HepG2 (cell line): ENCODE results near the gene CNOT2. TPM values are rescaled to one million over a fixed set of nuclear protein-coding genes. Genes with fewer than 3 reads are reported as not detected.

Experiments used
- ATAC-seq: fragments of 200-7000 bp; cut with Tn5 transposase; 3 replicates; pipeline ENCODE4 v1.9.1; 2020; ENCODE audit warnings: mild to moderate bottlenecking, moderate library complexity
- BruUV-seq: library from RNA; stranded (reverse); fragments of 400-500 nt; replicated peaks from 2 replicates; lab custom pipeline; 2021; lab: Mats Ljungman, UMichigan
- CTCF ChIA-PET: fragments of 300-600 bp; formaldehyde crosslinking; extraction: SDS; loops from one replicate; lab custom pipeline; 2021; ENCODE audit warnings: low total read pairs, inconsistent platforms, low intra/inter-chr PET ratio; lab: Yijun Ruan, JAX
- POLR2A ChIA-PET: fragments of 350-600 bp; sonication (Branson Sonifier 250); formaldehyde crosslinking; loops from one replicate; lab custom pipeline; 2020; ENCODE audit warnings: antibody characterized with exemption, inconsistent platforms; lab: Yijun Ruan, JAX
- DNase-seq: peaks from one replicate; pipeline ENCODE4 v3.0.0-alpha.2; 2015; ENCODE audit warnings: low spot score
- FAIRE-seq: peaks from 3 replicates; lab custom pipeline; 2011; peaks lifted over from hg19 to GRCh38; lab: Jason Lieb, UNC
- H2AFZ ChIP-seq: one replicate; pipeline ENCODE4 v1.6.1; 2011; ENCODE audit warnings: low read length, inconsistent platforms
- H3K27ac ChIP-seq: fragments of 300-600 bp; 3 replicates; pipeline ENCODE4 v1.8.0; 2011; ENCODE audit warnings: mixed run types, mild to moderate bottlenecking, mixed read lengths, low read length, inconsistent platforms; ENCODE audit not compliant: insufficient read depth; ENCODE audit errors: extremely low read length
- H3K27me3 ChIP-seq, 2 experiments: fragments of 200-600 bp in 1 of 2; 2 replicates in 1 of 2; 3 replicates in 1 of 2; pipeline versions ENCODE4 v1.6.0 to v1.8.0; 2011; ENCODE audit warnings: low read length in 2 of 2, mild to moderate bottlenecking in 2 of 2, moderate library complexity in 2 of 2, inconsistent platforms in 1 of 2; ENCODE audit not compliant: insufficient read depth in 2 of 2, control insufficient read depth in 1 of 2
- H3K36me3 ChIP-seq, 2 experiments: fragments of 200-600 bp in 1 of 2; replicated peaks in 1 of 2; 2 replicates in 1 of 2; 3 replicates in 1 of 2; pipeline versions ENCODE4 v1.5.1 to v1.8.0; 2011; ENCODE audit warnings: low read length in 2 of 2, inconsistent platforms in 1 of 2; ENCODE audit not compliant: insufficient read depth in 2 of 2, control insufficient read depth in 1 of 2
- H3K4me1 ChIP-seq: 2 replicates; pipeline ENCODE4 v1.5.1; 2012; ENCODE audit warnings: low read length, inconsistent platforms; ENCODE audit not compliant: insufficient read depth
- H3K4me2 ChIP-seq: 2 replicates; pipeline ENCODE4 v1.6.0; 2011; ENCODE audit warnings: low read depth, low read length, inconsistent platforms
- H3K4me3 ChIP-seq, 3 experiments: fragments of 200-600 bp in 1 of 3; sonication (generic), shearing (Covaris generic) in 1 of 3; replicated peaks in 1 of 3; 2 replicates each; pipeline ENCODE4 v1.5.1; 2011 to 2016; ENCODE audit warnings: low read length in 3 of 3, inconsistent platforms in 2 of 3, low read depth in 2 of 3, mild to moderate bottlenecking in 2 of 3, control low read depth in 1 of 3, mixed read lengths in 1 of 3; ENCODE audit not compliant: insufficient read depth in 1 of 3
- H3K79me2 ChIP-seq: one replicate; pipeline ENCODE4 v1.6.1; 2011; ENCODE audit warnings: low read length, inconsistent platforms; ENCODE audit not compliant: insufficient read depth
- H3K9ac ChIP-seq: 2 replicates; pipeline ENCODE4 v1.6.0; 2011; ENCODE audit warnings: mild to moderate bottlenecking, low read depth, low read length, inconsistent platforms; ENCODE audit not compliant: insufficient read depth
- H3K9me3 ChIP-seq: 2 replicates; pipeline ENCODE4 v1.5.1; 2012; ENCODE audit warnings: mild to moderate bottlenecking, low read length
- H4K20me1 ChIP-seq: 2 replicates; pipeline ENCODE4 v1.6.0; 2011; ENCODE audit warnings: inconsistent platforms, mild to moderate bottlenecking, low read length, moderate library complexity; ENCODE audit not compliant: insufficient read depth
- CEBPB ChIP-seq: IDR thresholded peaks from 2 replicates; pipeline ENCODE4 v1.6.1; 2011; ENCODE audit warnings: low read depth, low read length, improper control_type of control experiment, borderline replicate concordance
- CHD2 ChIP-seq: IDR thresholded peaks from 2 replicates; pipeline ENCODE4 v1.6.1; 2011; ENCODE audit warnings: low read depth, low read length, improper control_type of control experiment
- KAT8 ChIP-seq: IDR thresholded peaks from 2 replicates; pipeline ENCODE4 v1.6.1; 2016; ENCODE audit warnings: missing genetic modification reagents, missing compliant biosample characterization
- MAFF ChIP-seq: IDR thresholded peaks from 2 replicates; pipeline ENCODE4 v1.6.1; 2011; ENCODE audit warnings: low read depth, low read length, improper control_type of control experiment
- MAFK ChIP-seq, 2 experiments: IDR thresholded peaks in 1 of 2; conservative IDR thresholded peaks in 1 of 2; 2 replicates each; pipeline ENCODE4 v1.6.1; 2011; ENCODE audit warnings: improper control_type of control experiment in 2 of 2, low read length in 2 of 2
- ZBTB21 ChIP-seq: sonication (generic); formaldehyde crosslinking; IDR thresholded peaks from 2 replicates; pipeline ENCODE4 v1.4.0; 2020; ENCODE audit warnings: missing genetic modification reagents
- ZNF20 ChIP-seq: sonication (generic); formaldehyde crosslinking; IDR thresholded peaks from 2 replicates; pipeline ENCODE4 v1.4.0; 2020; ENCODE audit warnings: mild to moderate bottlenecking, moderate library complexity, missing genetic modification reagents
- ZNF577 ChIP-seq: sonication (generic); formaldehyde crosslinking; IDR thresholded peaks from 2 replicates; pipeline ENCODE4 v1.4.0; 2020; ENCODE audit warnings: mild to moderate bottlenecking, low read depth, missing genetic modification reagents, borderline replicate concordance
- WGBS: methylation state at CpG from one replicate; pipeline ENCODE4 v1.1.6; 2017; ENCODE audit warnings: low lambda C conversion rate; 5-methylcytosine and 5-hydroxymethylcytosine counted together
- in situ Hi-C: cut with HindIII; loops from 2 replicates; pipeline ENCODE4 v1.10.0; 2017; ENCODE audit warnings: low pct_unique_long_range_greater_than_20kb; ENCODE audit not compliant: extremely low pct_ligation_motif_present
- intact Hi-C: fragments of 100-400 bp; cut with micrococcal nuclease; formaldehyde crosslinking; loops from one replicate; pipeline ENCODE4 v1.10.0; 2022; ENCODE audit not compliant: unreplicated experiment
- polyA plus RNA-seq, 8 experiments: library from polyadenylated mRNA; depleted of rRNA in 3 of 8; stranded (reverse) in 7 of 8; unstranded in 1 of 8; fragments of >200 nt; fragmentation: Illumina TruSeq in 4 of 8; extraction: Trizol in 4 of 8; gene quantifications; 2 replicates each; pipeline versions ENCODE4 v1.2.1 to v1.2.3, GENCODE V29; 2011 to 2016; ENCODE audit warnings: low read depth in 4 of 8, missing spikeins in 1 of 8, mixed read lengths in 1 of 8; ENCODE audit not compliant: insufficient read depth in 1 of 8
- total RNA-seq, 5 experiments: library from RNA; depleted of rRNA; stranded (reverse); fragments of >200 nt; fragmentation: Illumina TruSeq; extraction: Trizol; gene quantifications; 2 replicates each; pipeline ENCODE4 v1.2.3, GENCODE V29; 2016; ENCODE audit warnings: low read depth in 1 of 5
- TF ChIP-seq, protein P1 (sequence below): sonication (generic); formaldehyde crosslinking; IDR thresholded peaks from 2 replicates; pipeline ENCODE4 v1.5.0; 2020; ENCODE audit warnings: missing genetic modification reagents

The CNOT2 gene
- total and polyA plus RNA-seq, 2 of the 13 experiments (the other 11 are each of a cell fraction or from before 2014, with no cell fraction given) = 54.5 to 76.6 TPM

DNA sequence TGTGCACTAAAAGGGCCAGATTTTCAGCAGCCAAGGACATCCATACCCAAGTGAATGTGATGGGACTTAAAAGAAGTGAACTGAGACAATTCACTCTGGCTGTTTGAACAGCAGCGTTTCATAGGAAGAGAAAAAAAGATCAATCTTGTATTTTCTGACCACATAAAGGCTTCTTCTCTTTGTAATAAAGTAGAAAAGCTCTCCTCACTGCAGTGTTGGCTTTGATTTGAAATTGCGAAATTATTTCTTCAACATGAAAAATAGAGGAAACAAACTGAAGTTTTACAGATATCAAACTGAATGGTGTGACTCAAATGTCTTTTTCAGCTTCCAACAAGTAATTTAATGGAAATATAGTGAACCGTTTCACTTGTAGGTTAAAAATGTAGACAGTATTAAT lies 111.6 kb downstream of the CNOT2 start:
- DNase-seq (no peak), FAIRE-seq (no peak), ATAC-seq (no peak)
- H4K20me1 ChIP-seq = no peaks in the 10 kb centered on the region
- H3K4me3 ChIP-seq = no peak overlapping the region
- peak; percentile 36; the same call in 1 of the 2 replicates for TF ChIP-seq CEBPB
- no peak for TF ChIP-seq ZBTB21 (CRISPR knock-in tag)
- H3K27me3 ChIP-seq = no peaks in the 10 kb centered on the region
- peaks cover 0 to 6% of the 10 kb centered on the region in 2 experiments; a peak in 1 of 5 replicates for H3K36me3 ChIP-seq
- 94% methylated on average over 3 of the region's 3 CpGs for WGBS
- ChIA-PET POLR2A (no interaction called here), CTCF (no interaction called here)
- no TSS peak for BruUV-seq
- intact Hi-C loops = no loop called here
- no peak overlapping the region for H3K27ac ChIP-seq
- no peaks in the 10 kb centered on the region for H3K79me2 ChIP-seq
- H2AFZ ChIP-seq = no peak overlapping the region
- no peak overlapping the region for H3K4me2 ChIP-seq
- H3K4me1 ChIP-seq = no peaks in the 10 kb centered on the region
- in situ Hi-C loops = loop anchor here (25.0 kb wide), 1 partner anchor 467 kb away; no protein-coding TSS in a partner anchor
- no peaks in the 10 kb centered on the region for H3K9me3 ChIP-seq
- no peak overlapping the region for H3K9ac ChIP-seq

DNA sequence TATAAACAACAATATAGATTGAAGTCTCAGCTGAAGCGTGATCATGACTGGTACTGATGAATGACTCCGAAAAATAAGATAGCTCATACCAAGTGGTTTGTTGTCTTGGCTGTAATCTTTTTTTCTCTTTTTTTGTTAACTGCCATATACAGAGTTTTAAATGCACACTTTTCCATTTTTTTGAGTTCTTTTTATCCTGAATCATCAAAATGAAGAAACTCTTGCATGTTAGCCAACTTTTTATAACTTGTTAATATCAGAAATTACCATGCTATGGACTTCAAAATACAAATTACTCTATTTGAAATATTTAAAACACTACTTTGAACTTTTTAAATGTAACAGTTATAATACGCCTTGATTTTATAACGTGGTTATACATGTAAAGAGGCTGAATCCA lies 112.7 kb downstream of the CNOT2 start:
- H3K4me1 ChIP-seq = no peaks in the 10 kb centered on the region
- no peak overlapping the region for H3K4me3 ChIP-seq
- DNase-seq (no peak), ATAC-seq (no peak), FAIRE-seq (no peak)
- H4K20me1 ChIP-seq = no peaks in the 10 kb centered on the region
- WGBS = 98% methylated on average over 4 of the region's 4 CpGs
- H3K9me3 ChIP-seq = no peaks in the 10 kb centered on the region
- no peak overlapping the region for H3K4me2 ChIP-seq
- ChIA-PET POLR2A (no interaction called here), CTCF (no interaction called here)
- TF ChIP-seq KAT8 (CRISPR knock-in tag) (no peak), MAFK (conservative IDR thresholded peaks at IDR 0.05 in 1 of 2, IDR thresholded peaks at IDR 0.05 in 1 of 2; ENCODE audit: low read length in 2 of 2) (peak; percentile 8 to 41; a peak in 1 of 4 replicates), MAFF (peak; percentile 36; the same call in 1 of the 2 replicates), CHD2 (no peak), ZNF20 (no peak), ZNF577 (CRISPR knock-in tag) (no peak)
- TF ChIP-seq, protein P1, sequence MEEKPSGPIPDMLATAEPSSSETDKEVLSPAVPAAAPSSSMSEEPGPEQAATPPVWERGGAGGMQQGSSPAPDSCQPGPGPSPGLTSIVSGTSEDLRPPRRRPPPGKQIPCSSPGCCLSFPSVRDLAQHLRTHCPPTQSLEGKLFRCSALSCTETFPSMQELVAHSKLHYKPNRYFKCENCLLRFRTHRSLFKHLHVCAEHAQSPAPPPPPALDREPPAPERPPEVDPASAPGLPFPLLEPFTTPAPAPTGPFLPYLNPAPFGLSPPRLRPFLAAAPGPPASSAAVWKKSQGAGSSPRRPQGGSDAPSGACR (CRISPR knock-in tag) = no peak
- BruUV-seq = no TSS peak
- no peak overlapping the region for H3K9ac ChIP-seq
- in situ Hi-C loops = loop anchor here (25.0 kb wide), 1 partner anchor 469 kb away; no protein-coding TSS in a partner anchor
- no peak overlapping the region for H2AFZ ChIP-seq
- no peaks in the 10 kb centered on the region for H3K79me2 ChIP-seq
- no peak overlapping the region for H3K27ac ChIP-seq
- H3K27me3 ChIP-seq = no peaks in the 10 kb centered on the region
- peaks cover 0 to 6% of the 10 kb centered on the region in 2 experiments; a peak in 1 of 5 replicates for H3K36me3 ChIP-seq
- intact Hi-C loops = no loop called here
